HCT116 (cell line): ENCODE data around the gene MRPL49. TPM values are rescaled to one million over a fixed set of nuclear protein-coding genes. Genes with fewer than 3 reads are reported as not detected.

Experiments used
- ATAC-seq: fragments of 200-7000 bp; cut with Tn5 transposase; 2 replicates; pipeline ENCODE4 v1.9.1; 2020; ENCODE audit warnings: mild to moderate bottlenecking, moderate library complexity
- BruUV-seq: library from RNA; stranded (reverse); fragments of 400-500 nt; replicated peaks from 2 replicates; lab custom pipeline; 2021; lab: Mats Ljungman, UMichigan
- CTCF ChIA-PET: fragments of 300-600 bp; sonication (Branson Sonifier 250); formaldehyde crosslinking; loops from one replicate; lab custom pipeline; 2021; ENCODE audit warnings: antibody characterized with exemption; lab: Charles Lee
- POLR2A ChIA-PET: fragments of 300-600, 350-600 bp; sonication (Branson Sonifier 250); formaldehyde crosslinking; loops from one replicate; lab custom pipeline; 2021; ENCODE audit warnings: antibody characterized with exemption; lab: Charles Lee
- RAD21 ChIA-PET, 2 experiments: fragments of 300-600 bp; sonication (Branson Sonifier 250); formaldehyde crosslinking; loops; one replicate each; lab custom pipeline; 2023; ENCODE audit warnings: low total read pairs in 2 of 2; ENCODE audit not compliant: uncharacterized antibody in 2 of 2, unreplicated experiment in 2 of 2, low non-redundant PET in 1 of 2; lab: Charles Lee
- DNase-seq: peaks from one replicate; pipeline ENCODE4 v3.0.0-alpha.2; 2010; ENCODE audit warnings: low read depth, low spot score
- H2AFZ ChIP-seq: fragments of 200-600 bp; shearing (Covaris generic), sonication (generic); 2 replicates; pipeline ENCODE4 v1.6.1; 2017; ENCODE audit warnings: low read depth, mixed run types, mixed read lengths, antibody characterized with exemption, low read length; ENCODE audit not compliant: poor library complexity, severe bottlenecking
- H3K27ac ChIP-seq: 2 replicates; pipeline ENCODE4 v1.5.1; 2012; ENCODE audit warnings: low read depth, low read length
- H3K27me3 ChIP-seq: fragments of 200-600 bp; sonication (generic); 2 replicates; pipeline ENCODE4 v1.6.1; 2016; ENCODE audit warnings: mixed run types, low read length, mixed read lengths; ENCODE audit not compliant: insufficient read depth
- H3K36me3 ChIP-seq, 2 experiments: fragments of 200-500 bp in 1 of 2; fragments of 200-600 bp in 1 of 2; sonication (Bioruptor generic) in 1 of 2; sonication (generic) in 1 of 2; 2 replicates each; pipeline versions ENCODE4 v1.5.1 to v1.6.1; 2014 to 2016; ENCODE audit warnings: low read length in 2 of 2, inconsistent platforms in 1 of 2, mixed read lengths in 1 of 2, mixed run types in 1 of 2; ENCODE audit not compliant: insufficient read depth in 2 of 2, control insufficient read depth in 1 of 2
- H3K4me1 ChIP-seq, 2 experiments: fragments of 200-600 bp in 1 of 2; sonication (generic) in 1 of 2; 2 replicates each; pipeline versions ENCODE4 v1.5.1 to v1.6.1; 2012 to 2017; ENCODE audit warnings: low read length in 2 of 2, inconsistent platforms in 1 of 2, mild to moderate bottlenecking in 1 of 2, mixed read lengths in 1 of 2, mixed run types in 1 of 2, moderate library complexity in 1 of 2; ENCODE audit not compliant: insufficient read depth in 2 of 2, control insufficient read depth in 1 of 2
- H3K4me2 ChIP-seq: fragments of 200-600 bp; sonication (generic); 2 replicates; pipeline ENCODE4 v1.6.1; 2017; ENCODE audit warnings: mixed run types, low read length, mixed read lengths
- H3K4me3 ChIP-seq, 2 experiments: fragments of 200-600 bp in 1 of 2; sonication (generic) in 1 of 2; replicated peaks in 1 of 2; 2 replicates each; pipeline ENCODE4 v1.5.1; 2011 to 2016; ENCODE audit warnings: low read length in 2 of 2, control low read depth in 1 of 2, low read depth in 1 of 2, mild to moderate bottlenecking in 1 of 2, mixed read lengths in 1 of 2, mixed run types in 1 of 2
- H3K79me2 ChIP-seq: fragments of 200-600 bp; sonication (generic); 2 replicates; pipeline ENCODE4 v1.6.1; 2017; ENCODE audit warnings: mild to moderate bottlenecking, mixed run types, low read length, moderate library complexity, mixed read lengths; ENCODE audit not compliant: insufficient read depth
- H3K9ac ChIP-seq: fragments of 200-600 bp; sonication (generic); 2 replicates; pipeline ENCODE4 v1.6.1; 2016; ENCODE audit warnings: low read length, mixed read lengths
- H3K9me2 ChIP-seq: fragments of 200-600 bp; sonication (generic), shearing (Covaris generic); 2 replicates; pipeline ENCODE4 v1.6.1; 2017; ENCODE audit warnings: mixed run types, mild to moderate bottlenecking, moderate library complexity; ENCODE audit not compliant: insufficient read depth
- H3K9me3 ChIP-seq, 2 experiments: fragments of 200-500 bp in 1 of 2; fragments of 200-600 bp in 1 of 2; sonication (Bioruptor generic) in 1 of 2; sonication (generic) in 1 of 2; 2 replicates each; pipeline ENCODE4 v1.6.1; 2014 to 2017; ENCODE audit warnings: low read length in 2 of 2, mixed read lengths in 2 of 2, inconsistent platforms in 1 of 2, low read depth in 1 of 2, mild to moderate bottlenecking in 1 of 2, mixed run types in 1 of 2, moderate library complexity in 1 of 2; ENCODE audit not compliant: control insufficient read depth in 1 of 2, insufficient read depth in 1 of 2
- H4K20me1 ChIP-seq: fragments of 200-600 bp; sonication (generic), shearing (Covaris generic); 2 replicates; pipeline ENCODE4 v1.6.1; 2017; ENCODE audit warnings: mixed run types, mild to moderate bottlenecking, moderate library complexity; ENCODE audit not compliant: insufficient read depth
- ATF3 ChIP-seq: IDR thresholded peaks from 2 replicates; pipeline ENCODE4 v1.6.1; 2012
- CBX3 ChIP-seq: IDR thresholded peaks from 2 replicates; pipeline ENCODE4 v1.6.1; 2012; ENCODE audit warnings: low read depth
- CEBPB ChIP-seq: IDR thresholded peaks from 2 replicates; pipeline ENCODE4 v1.6.1; 2012; ENCODE audit warnings: low read depth
- EGR1 ChIP-seq: IDR thresholded peaks from 2 replicates; pipeline ENCODE4 v1.6.1; 2012; ENCODE audit warnings: low read depth
- ELF1 ChIP-seq: IDR thresholded peaks from 2 replicates; pipeline ENCODE4 v1.6.1; 2012; ENCODE audit warnings: low read depth, borderline replicate concordance
- EZH2 ChIP-seq: fragments of 200-600 bp; sonication (generic); IDR thresholded peaks from 2 replicates; pipeline ENCODE4 v1.6.1; 2017; ENCODE audit warnings: antibody characterized with exemption, mixed run types
- EZH2phosphoT487 ChIP-seq: fragments of 200-600 bp; IDR thresholded peaks from 2 replicates; pipeline ENCODE4 v1.6.1; 2018; ENCODE audit warnings: antibody characterized with exemption, borderline replicate concordance
- JUND ChIP-seq: IDR thresholded peaks from 2 replicates; pipeline ENCODE4 v1.6.1; 2012
- MAX ChIP-seq: IDR thresholded peaks from 2 replicates; pipeline ENCODE4 v1.6.1; 2012
- POLR2AphosphoS5 ChIP-seq: IDR thresholded peaks from 2 replicates; pipeline ENCODE4 v1.6.1; 2011; ENCODE audit warnings: mild to moderate bottlenecking, low read depth, low read length, moderate library complexity
- RAD21 ChIP-seq: IDR thresholded peaks from 2 replicates; pipeline ENCODE4 v1.6.1; 2012; ENCODE audit warnings: low read depth, mild to moderate bottlenecking
- SIN3A ChIP-seq: IDR thresholded peaks from 2 replicates; pipeline ENCODE4 v1.6.1; 2012; ENCODE audit warnings: low read depth
- SP1 ChIP-seq: IDR thresholded peaks from 2 replicates; pipeline ENCODE4 v1.6.1; 2012; ENCODE audit warnings: low read depth
- SRF ChIP-seq: IDR thresholded peaks from 2 replicates; pipeline ENCODE4 v1.6.1; 2012; ENCODE audit warnings: low read depth
- YY1 ChIP-seq: IDR thresholded peaks from 2 replicates; pipeline ENCODE4 v1.6.1; 2011; ENCODE audit warnings: low read length, low read depth, moderate library complexity, mild to moderate bottlenecking; ENCODE audit not compliant: insufficient replicate concordance; ENCODE audit errors: extremely low read depth
- ZBTB33 ChIP-seq: IDR thresholded peaks from 2 replicates; pipeline ENCODE4 v1.6.1; 2011; ENCODE audit warnings: mild to moderate bottlenecking, low read length, moderate library complexity; ENCODE audit not compliant: insufficient replicate concordance; ENCODE audit errors: extremely low read depth
- intact Hi-C: fragments of 100-400 bp; cut with micrococcal nuclease; formaldehyde crosslinking; loops from 2 replicates; pipeline ENCODE4 v1.10.0; 2022
- total RNA-seq: library from RNA; stranded (reverse); gene quantifications from one replicate; pipeline ENCODE4 v1.2.1, GENCODE V29; 2021; ENCODE audit not compliant: unreplicated experiment

The MRPL49 gene
- total RNA-seq, 1 experiment from 2014 or later = 77.5 TPM

GRCh38 chr11:65108469-65109123, 13.5 kb upstream of the MRPL49 start:
- POLR2A ChIA-PET = no interaction called here
- RAD21 ChIA-PET = no interaction called here
- DNase-seq = no peak
- CTCF ChIA-PET = interaction anchor here (1.0 to 1.3 kb wide), 2 partner anchors 12 to 13 kb away, joined by 3 read pairs; partner anchors contain the start of genes FAU and MRPL49
- Histone ChIP-seq H3K36me3 (no peaks in the 10 kb centered on the region), H3K4me3 (no peak overlapping the region), H3K9me2 (no peaks in the 10 kb centered on the region), H3K27me3 (no peaks in the 10 kb centered on the region), H3K79me2 (peaks cover 8% of the 10 kb centered on the region; the same call in 1 of the 2 replicates), H3K4me1 (peaks cover 15 to 30% of the 10 kb centered on the region in 2 experiments), H3K9ac (no peak overlapping the region), H3K9me3 (no peaks in the 10 kb centered on the region), H4K20me1 (no peaks in the 10 kb centered on the region), H3K27ac (no peak overlapping the region), H2AFZ (no peak overlapping the region), H3K4me2 (no peak overlapping the region)
- ATAC-seq = no peak
- BruUV-seq = no TSS peak
- intact Hi-C loops = no loop called here
- no peak for TF ChIP-seq CBX3
- TF ChIP-seq MAX = no peak

- no peaks in the 10 kb centered on the region for H3K9me2 ChIP-seq
- H3K79me2 ChIP-seq = 0 out of 2 replicates have a peak, but pooled peaks cover 4% of the 10 kb centered on the region
- no peak overlapping the region for H3K4me2 ChIP-seq
- no peak overlapping the region for H3K9ac ChIP-seq
- H3K9me3 ChIP-seq = no peaks in the 10 kb centered on the region
- DNase-seq = no peak
- ChIA-PET RAD21 (no interaction called here), POLR2A (interaction anchor here (1.9 to 3.7 kb wide), 2 partner anchors 12 to 13 kb away, joined by 20 to 21 read pairs; partner anchors contain the start of genes FAU, MRPL49 and VPS51), CTCF (interaction anchor here (1.0 to 1.5 kb wide), 9 partner anchors 12 to 265 kb away, joined by 3 to 14 read pairs (median 4); partner anchors contain the start of genes CDC42BPG, FAU, MRPL49 and SYVN1)
- no peak overlapping the region for H3K27ac ChIP-seq
- H2AFZ ChIP-seq = no peak overlapping the region
- BruUV-seq = no TSS peak
- intact Hi-C loops = loop anchor here (1.0 to 10.0 kb wide), 4 partner anchors 73 to 263 kb away; partner anchors contain the start of genes ATG2A and CAPN1
- no peaks in the 10 kb centered on the region for H4K20me1 ChIP-seq
- ATAC-seq = no peak
- H3K4me3 ChIP-seq = no peak overlapping the region
- H3K27me3 ChIP-seq = no peaks in the 10 kb centered on the region
- H3K4me1 ChIP-seq = peaks cover 15 to 34% of the 10 kb centered on the region in 2 experiments
- no peaks in the 10 kb centered on the region for H3K36me3 ChIP-seq
- TF ChIP-seq ATF3 = no peak
- no peak for TF ChIP-seq POLR2AphosphoS5
- TF ChIP-seq SRF = no peak
- no peak for TF ChIP-seq CEBPB
- no peak for TF ChIP-seq ZBTB33
- TF ChIP-seq EZH2phosphoT487 = no peak
- no peak for TF ChIP-seq EZH2
- no peak for TF ChIP-seq RAD21
- no peak for TF ChIP-seq MAX
- no peak for TF ChIP-seq SIN3A
- no peak for TF ChIP-seq EGR1
- TF ChIP-seq YY1 = no peak
- TF ChIP-seq JUND = no peak
- TF ChIP-seq SP1 = no peak
- no peak for TF ChIP-seq ELF1
These were observed 12.6 kb upstream of the MRPL49 start for GRCh38 chr11:65109231-65110198.
